CD14-positive monocyte (primary cell): ENCODE data around the gene MISP. TPM values are rescaled to one million over a fixed set of nuclear protein-coding genes. Genes with fewer than 3 reads are reported as not detected.

Source experiments
- DNase-seq, 3 donors: peaks; one replicate each; pipeline ENCODE4 v3.0.0-alpha.2; 2011 to 2022
- H2AFZ ChIP-seq: 2 replicates; pipeline ENCODE4 v1.6.0; 2012; ENCODE audit warnings: mild to moderate bottlenecking, low read depth, low read length, inconsistent platforms; ENCODE audit not compliant: insufficient read depth, poor library complexity, severe bottlenecking
- H3K27ac ChIP-seq, 2 donors: 1 replicate in 1 of 2; 2 replicates in 1 of 2; pipeline ENCODE4 v1.5.1; 2012 to 2013; ENCODE audit warnings: low read length in 2 of 2, control low read depth in 1 of 2, inconsistent platforms in 1 of 2, low read depth in 1 of 2, mild to moderate bottlenecking in 1 of 2
- H3K27me3 ChIP-seq, 2 donors: one replicate each; pipeline versions ENCODE4 v1.6.0 to v1.6.1; 2011 to 2013; ENCODE audit warnings: low read length in 2 of 2; ENCODE audit not compliant: control insufficient read depth in 2 of 2, insufficient read depth in 2 of 2
- H3K36me3 ChIP-seq, 2 donors: replicated peaks in 1 of 2; 1 replicate in 1 of 2; 2 replicates in 1 of 2; pipeline versions ENCODE4 v1.5.1 to v1.6.1; 2012 to 2013; ENCODE audit warnings: low read length in 2 of 2, control low read depth in 1 of 2, inconsistent platforms in 1 of 2, mild to moderate bottlenecking in 1 of 2; ENCODE audit not compliant: insufficient read depth in 2 of 2, control insufficient read depth in 1 of 2
- H3K4me1 ChIP-seq, 2 donors: 1 replicate in 1 of 2; 2 replicates in 1 of 2; pipeline versions ENCODE4 v1.5.1 to v1.6.1; 2012 to 2013; ENCODE audit warnings: low read length in 2 of 2, control low read depth in 1 of 2, inconsistent platforms in 1 of 2, mild to moderate bottlenecking in 1 of 2, moderate library complexity in 1 of 2; ENCODE audit not compliant: insufficient read depth in 2 of 2, control insufficient read depth in 1 of 2
- H3K4me2 ChIP-seq: replicated peaks from 2 replicates; pipeline ENCODE3; 2012; ENCODE audit warnings: low read length, moderate library complexity, mild to moderate bottlenecking; ENCODE audit not compliant: poor library complexity, severe bottlenecking; ENCODE audit errors: extremely low read depth
- H3K4me3 ChIP-seq, 3 experiments: fragments of 200-600 bp in 1 of 3; sonication (generic) in 1 of 3; replicated peaks in 1 of 3; 1 replicate in 2 of 3; 2 replicates in 1 of 3; pipeline ENCODE4 v1.5.1; 2011 to 2013; ENCODE audit warnings: low read length in 3 of 3, mild to moderate bottlenecking in 3 of 3, control low read depth in 2 of 3, low read depth in 2 of 3, inconsistent platforms in 1 of 3, moderate library complexity in 1 of 3
- H3K79me2 ChIP-seq: 2 replicates; pipeline ENCODE4 v1.6.0; 2012; ENCODE audit warnings: mild to moderate bottlenecking, control low read depth, inconsistent platforms, low read length, moderate library complexity; ENCODE audit not compliant: insufficient read depth
- H3K9ac ChIP-seq: 2 replicates; pipeline ENCODE4 v1.6.0; 2017; ENCODE audit warnings: low read length, mild to moderate bottlenecking; ENCODE audit not compliant: insufficient read depth, poor library complexity, severe bottlenecking
- H3K9me3 ChIP-seq, 2 donors: replicated peaks in 1 of 2; 1 replicate in 1 of 2; 2 replicates in 1 of 2; pipeline versions ENCODE4 v1.5.1 to v1.6.1; 2012 to 2013; ENCODE audit warnings: low read length in 2 of 2, control low read depth in 1 of 2; ENCODE audit not compliant: control insufficient read depth in 1 of 2, insufficient read depth in 1 of 2
- H4K20me1 ChIP-seq: 2 replicates; pipeline ENCODE4 v1.6.0; 2012; ENCODE audit warnings: mild to moderate bottlenecking, low read length, control low read depth, moderate library complexity; ENCODE audit not compliant: insufficient read depth
- H3K27ac Mint-ChIP-seq, 7 donors: one replicate each; pipeline ENCODE4 v1.8.0; 2020; ENCODE audit warnings: mild to moderate bottlenecking in 7 of 7, mixed read lengths in 7 of 7, moderate library complexity in 6 of 7, inconsistent platforms in 2 of 7
- H3K27me3 Mint-ChIP-seq, 3 donors: one replicate each; pipeline ENCODE4 v1.8.0; 2021 to 2022; ENCODE audit warnings: low read depth in 3 of 3, mild to moderate bottlenecking in 3 of 3, mixed read lengths in 3 of 3, moderate library complexity in 3 of 3, inconsistent platforms in 1 of 3
- H3K36me3 Mint-ChIP-seq, 2 donors: one replicate each; pipeline ENCODE4 v1.8.0; 2020; ENCODE audit warnings: mixed read lengths in 2 of 2, inconsistent platforms in 1 of 2, mild to moderate bottlenecking in 1 of 2
- H3K4me1 Mint-ChIP-seq: one replicate; pipeline ENCODE4 v1.8.0; 2020; ENCODE audit warnings: mild to moderate bottlenecking, mixed read lengths
- H3K4me3 Mint-ChIP-seq, 2 donors: one replicate each; pipeline ENCODE4 v1.8.0; 2020; ENCODE audit warnings: mild to moderate bottlenecking in 2 of 2, mixed read lengths in 2 of 2, moderate library complexity in 1 of 2
- H3K9me3 Mint-ChIP-seq, 7 donors: one replicate each; pipeline ENCODE4 v1.8.0; 2020 to 2022; ENCODE audit warnings: mixed read lengths in 7 of 7, mild to moderate bottlenecking in 6 of 7, moderate library complexity in 6 of 7, inconsistent platforms in 2 of 7
- WGBS: methylation state at CpG from one replicate; pipeline ENCODE4 v1.1.5; 2013; ENCODE audit warnings: missing lambda C conversion rate; ENCODE audit not compliant: insufficient coverage; 5-methylcytosine and 5-hydroxymethylcytosine counted together
- intact Hi-C, 2 donors: fragments of 100-400 bp; cut with micrococcal nuclease; formaldehyde crosslinking; loops; one replicate each; pipeline versions ENCODE4 v1.15.0 to v1.15.1; 2023
- polyA plus RNA-seq, 3 donors: library from polyadenylated mRNA; depleted of rRNA in 1 of 3; unstranded in 2 of 3; stranded (reverse) in 1 of 3; fragments of 300-500 nt in 2 of 3; fragments of >200 nt in 1 of 3; fragmentation: Illumina TruSeq in 2 of 3; gene quantifications; 1 replicate in 2 of 3; 2 replicates in 1 of 3; pipeline ENCODE4 v1.2.3, GENCODE V29; 2012 to 2021
- TF ChIP-seq, protein P1 (sequence below): fragments of 200-600 bp; IDR thresholded peaks from one replicate; pipeline ENCODE4 v1.8.0; 2022; ENCODE audit warnings: antibody characterized with exemption, mild to moderate bottlenecking

MISP gene
- polyA plus RNA-seq, 3 donors = not detected

DNA sequence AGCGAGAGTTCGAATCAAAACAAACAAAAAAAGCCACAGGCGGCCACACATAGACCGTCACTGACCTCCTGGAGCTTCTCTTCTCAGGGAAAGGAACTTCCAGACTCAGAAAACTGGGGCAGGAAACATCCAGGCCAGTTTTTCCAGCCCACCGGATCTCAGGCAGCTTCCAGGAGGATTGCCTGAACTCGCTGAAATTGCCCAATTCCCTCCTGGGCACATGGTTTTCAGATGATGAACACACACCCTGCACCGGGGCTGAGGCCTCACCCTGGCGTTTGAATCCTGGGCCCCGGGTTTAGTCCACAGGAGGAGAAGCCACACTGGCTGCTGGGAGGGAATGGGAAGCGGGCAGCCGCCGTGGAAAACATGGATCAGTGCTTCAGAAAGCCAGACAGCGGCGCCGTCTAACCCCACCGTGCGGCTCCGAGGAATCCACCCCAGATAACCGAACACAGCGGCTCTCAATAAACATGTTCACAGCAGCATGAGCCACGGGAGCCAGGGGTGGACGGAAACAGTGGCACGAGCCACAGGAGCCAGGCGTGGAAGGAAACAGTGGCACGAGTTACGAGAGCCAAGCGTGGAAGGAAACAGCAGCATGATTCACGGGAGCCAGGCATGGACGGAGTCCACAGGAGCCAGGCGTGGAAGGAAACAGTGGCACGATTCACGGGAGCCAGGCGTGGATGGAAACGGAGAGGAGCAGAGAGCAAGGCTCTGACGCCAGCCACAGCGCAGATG, 28.2 kb downstream of the MISP start:
- Mint-ChIP-seq H3K36me3 (no peaks in the 10 kb centered on the region), H3K9me3 (peaks cover 0 to 4% (median 0%) of the 10 kb centered on the region in 7 donors), H3K4me1 (peaks cover 2% of the 10 kb centered on the region), H3K4me3 (no peak overlapping the region), H3K27me3 (peaks cover 11 to 19% (median 16%) of the 10 kb centered on the region in 3 donors), H3K27ac (no peak overlapping the region)
- Histone ChIP-seq H3K4me1 (no peaks in the 10 kb centered on the region), H3K27me3 (peaks cover 0 to 2% of the 10 kb centered on the region in 2 donors), H3K27ac (no peak overlapping the region), H3K79me2 (no peaks in the 10 kb centered on the region), H3K4me3 (no peak overlapping the region), H4K20me1 (no peaks in the 10 kb centered on the region), H3K9ac (no peak overlapping the region), H3K4me2 (no peak overlapping the region), H3K36me3 (no peaks in the 10 kb centered on the region), H3K9me3 (no peaks in the 10 kb centered on the region), H2AFZ (no peak overlapping the region)
- intact Hi-C loops = loop anchor here in 1 of 2 donors (10.0 kb wide), 1 partner anchor 206 kb away; the partner anchor contains the start of gene WDR18
- WGBS = 74% methylated on average over 36 of the region's 36 CpGs
- TF ChIP-seq, protein P1, sequence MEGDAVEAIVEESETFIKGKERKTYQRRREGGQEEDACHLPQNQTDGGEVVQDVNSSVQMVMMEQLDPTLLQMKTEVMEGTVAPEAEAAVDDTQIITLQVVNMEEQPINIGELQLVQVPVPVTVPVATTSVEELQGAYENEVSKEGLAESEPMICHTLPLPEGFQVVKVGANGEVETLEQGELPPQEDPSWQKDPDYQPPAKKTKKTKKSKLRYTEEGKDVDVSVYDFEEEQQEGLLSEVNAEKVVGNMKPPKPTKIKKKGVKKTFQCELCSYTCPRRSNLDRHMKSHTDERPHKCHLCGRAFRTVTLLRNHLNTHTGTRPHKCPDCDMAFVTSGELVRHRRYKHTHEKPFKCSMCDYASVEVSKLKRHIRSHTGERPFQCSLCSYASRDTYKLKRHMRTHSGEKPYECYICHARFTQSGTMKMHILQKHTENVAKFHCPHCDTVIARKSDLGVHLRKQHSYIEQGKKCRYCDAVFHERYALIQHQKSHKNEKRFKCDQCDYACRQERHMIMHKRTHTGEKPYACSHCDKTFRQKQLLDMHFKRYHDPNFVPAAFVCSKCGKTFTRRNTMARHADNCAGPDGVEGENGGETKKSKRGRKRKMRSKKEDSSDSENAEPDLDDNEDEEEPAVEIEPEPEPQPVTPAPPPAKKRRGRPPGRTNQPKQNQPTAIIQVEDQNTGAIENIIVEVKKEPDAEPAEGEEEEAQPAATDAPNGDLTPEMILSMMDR = no peak
- DNase-seq = no peak

DNA sequence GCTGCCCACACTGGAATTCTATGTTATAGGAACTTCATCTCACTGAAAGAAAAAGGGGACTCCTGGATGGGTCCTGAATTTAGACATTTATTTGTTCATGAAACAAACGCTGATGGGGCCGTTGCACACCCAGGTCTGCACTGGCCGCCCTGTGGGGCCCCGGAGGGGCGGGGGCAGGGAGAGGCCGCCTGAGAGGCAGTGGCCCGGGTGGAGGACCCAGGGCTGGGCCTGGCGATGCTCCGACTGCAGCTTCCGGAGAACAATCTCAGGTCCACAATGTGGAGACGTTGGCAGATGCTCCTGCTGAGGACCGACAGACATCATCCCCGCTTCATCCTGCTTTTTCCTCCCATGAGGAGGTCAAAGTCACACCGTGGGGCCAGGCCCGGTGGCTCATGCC, 30.0 kb downstream of the MISP start:
- DNase-seq = no peak
- H3K9ac ChIP-seq = no peak overlapping the region
- H3K79me2 ChIP-seq = no peaks in the 10 kb centered on the region
- H3K9me3 ChIP-seq = no peaks in the 10 kb centered on the region
- Mint-ChIP-seq H3K4me3 (no peak overlapping the region), H3K27ac (no peak overlapping the region), H3K4me1 (peaks cover 2% of the 10 kb centered on the region), H3K36me3 (no peaks in the 10 kb centered on the region), H3K9me3 (peaks cover 0 to 4% (median 0%) of the 10 kb centered on the region in 7 donors), H3K27me3 (peaks cover 10 to 21% (median 18%) of the 10 kb centered on the region in 3 donors)
- TF ChIP-seq, protein P1 = no peak
- H2AFZ ChIP-seq = no peak overlapping the region
- no peaks in the 10 kb centered on the region for H3K4me1 ChIP-seq
- intact Hi-C loops = no loop called here
- no peaks in the 10 kb centered on the region for H4K20me1 ChIP-seq
- 97% methylated on average over 15 of the region's 15 CpGs for WGBS
- H3K27ac ChIP-seq = no peak overlapping the region
- no peaks in the 10 kb centered on the region for H3K36me3 ChIP-seq
- H3K4me2 ChIP-seq = no peak overlapping the region
- no peak overlapping the region for H3K4me3 ChIP-seq
- peaks cover 0 to 2% of the 10 kb centered on the region in 2 donors for H3K27me3 ChIP-seq
